ENCODE results near the gene HSCB.

Gene HSCB

DNA sequence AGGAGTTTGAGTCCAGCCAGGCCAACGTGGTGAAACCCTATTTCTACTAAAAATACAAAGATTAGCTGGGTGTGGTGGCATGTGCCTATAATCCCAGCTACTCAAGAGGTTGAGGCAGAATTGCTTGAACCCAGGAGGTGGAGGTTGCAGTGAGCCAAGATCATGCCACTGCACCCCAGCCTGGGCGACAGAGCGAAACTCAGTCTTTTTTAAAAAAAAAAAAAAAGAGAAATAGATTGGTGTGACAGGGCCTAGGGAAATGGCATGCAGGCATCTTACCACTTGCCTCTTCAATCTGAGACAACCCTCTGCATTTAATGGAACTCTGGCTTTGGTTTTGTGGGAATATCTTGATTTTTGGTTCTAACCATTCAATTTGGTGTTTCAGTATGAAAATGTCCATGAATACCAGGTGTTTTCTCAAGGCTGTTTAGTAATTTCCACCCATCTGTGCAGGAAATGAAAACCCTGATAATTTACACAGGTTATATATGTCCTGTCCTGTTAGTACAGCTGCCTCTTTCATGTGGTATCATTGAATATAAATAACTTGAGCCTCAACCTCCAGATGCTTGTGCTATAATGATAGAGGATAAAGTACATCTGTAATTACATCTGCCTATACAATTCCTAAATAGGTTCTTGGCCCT, 50.1 kb downstream of the HSCB start:
- H3K27me3 Mint-ChIP-seq, result no peaks in the 10 kb centered on the region

GRCh38 chr22:28792491-28793383, 50.9 kb downstream of the HSCB start:
- peak overlapping the region; percentile 84 for H3K27ac Mint-ChIP-seq
- H3K36me3 Mint-ChIP-seq, result peaks cover 66% of the 10 kb centered on the region
- no peaks in the 10 kb centered on the region for H3K9me3 Mint-ChIP-seq
- CTCF ChIA-PET, result interaction anchor here (0.6 to 1.8 kb wide), 4 partner anchors 15 to 36 kb away, joined by 3 to 10 read pairs (median 4); no protein-coding TSS in a partner anchor
- no peak overlapping the region for H3K4me3 Mint-ChIP-seq
- DNase-seq, result peak; percentile 26
- H3K4me1 Mint-ChIP-seq, result peaks cover 75% of the 10 kb centered on the region
- H3K27me3 Mint-ChIP-seq, result no peaks in the 10 kb centered on the region

More for the DNA sequence above, 50.1 kb downstream of the HSCB start:
- Mint-ChIP-seq H3K4me3 (no peak overlapping the region), H3K4me1 (peaks cover 69% of the 10 kb centered on the region), H3K27ac (peak overlapping the region; percentile 84), H3K9me3 (no peaks in the 10 kb centered on the region), H3K36me3 (peaks cover 60% of the 10 kb centered on the region)
- CTCF ChIA-PET, result interaction anchor here (0.6 to 1.8 kb wide), 7 partner anchors 15 to 249 kb away, joined by 3 to 10 read pairs (median 3); no protein-coding TSS in a partner anchor
- DNase-seq, result no peak

- Mint-ChIP-seq H3K4me1 (peaks cover 80% of the 10 kb centered on the region), H3K9me3 (no peaks in the 10 kb centered on the region), H3K4me3 (peak overlapping the region; percentile 39), H3K36me3 (peaks cover 70% of the 10 kb centered on the region), H3K27ac (peak overlapping the region; percentile 72), H3K27me3 (no peaks in the 10 kb centered on the region)
- CTCF ChIA-PET, result interaction anchor here (1.0 to 3.0 kb wide), 3 partner anchors 21 to 193 kb away, joined by 3 to 16 read pairs (median 3); no protein-coding TSS in a partner anchor
- no peak for DNase-seq
Observed at GRCh38 chr22:28793976-28794584, 52.2 kb downstream of the HSCB start.

- no peak overlapping the region for H3K27ac Mint-ChIP-seq
- peaks cover 75% of the 10 kb centered on the region for H3K4me1 Mint-ChIP-seq
- H3K4me3 Mint-ChIP-seq, result peak overlapping the region; percentile 84
- DNase-seq, result no peak
- no peaks in the 10 kb centered on the region for H3K9me3 Mint-ChIP-seq
- no peaks in the 10 kb centered on the region for H3K27me3 Mint-ChIP-seq
- peaks cover 71% of the 10 kb centered on the region for H3K36me3 Mint-ChIP-seq
- CTCF ChIA-PET, result interaction anchor here (1.0 to 3.0 kb wide), 3 partner anchors 20 to 194 kb away, joined by 3 to 16 read pairs (median 3); no protein-coding TSS in a partner anchor
Observed at GRCh38 chr22:28795071-28795693, 53.3 kb downstream of the HSCB start.

GRCh38 chr22:28795932-28796856, 54.4 kb downstream of the HSCB start:
- H3K36me3 Mint-ChIP-seq, result peaks cover 74% of the 10 kb centered on the region
- H3K4me3 Mint-ChIP-seq, result peak overlapping the region; percentile 84
- peaks cover 3% of the 10 kb centered on the region for H3K27me3 Mint-ChIP-seq
- peaks cover 65% of the 10 kb centered on the region for H3K4me1 Mint-ChIP-seq
- CTCF ChIA-PET, result interaction anchor here (0.9 to 3.0 kb wide), 2 partner anchors 20 to 33 kb away, joined by 3 to 16 read pairs; no protein-coding TSS in a partner anchor
- H3K27ac Mint-ChIP-seq, result peak overlapping the region; percentile 80
- H3K9me3 Mint-ChIP-seq, result no peaks in the 10 kb centered on the region
- no peak for DNase-seq

DNA sequence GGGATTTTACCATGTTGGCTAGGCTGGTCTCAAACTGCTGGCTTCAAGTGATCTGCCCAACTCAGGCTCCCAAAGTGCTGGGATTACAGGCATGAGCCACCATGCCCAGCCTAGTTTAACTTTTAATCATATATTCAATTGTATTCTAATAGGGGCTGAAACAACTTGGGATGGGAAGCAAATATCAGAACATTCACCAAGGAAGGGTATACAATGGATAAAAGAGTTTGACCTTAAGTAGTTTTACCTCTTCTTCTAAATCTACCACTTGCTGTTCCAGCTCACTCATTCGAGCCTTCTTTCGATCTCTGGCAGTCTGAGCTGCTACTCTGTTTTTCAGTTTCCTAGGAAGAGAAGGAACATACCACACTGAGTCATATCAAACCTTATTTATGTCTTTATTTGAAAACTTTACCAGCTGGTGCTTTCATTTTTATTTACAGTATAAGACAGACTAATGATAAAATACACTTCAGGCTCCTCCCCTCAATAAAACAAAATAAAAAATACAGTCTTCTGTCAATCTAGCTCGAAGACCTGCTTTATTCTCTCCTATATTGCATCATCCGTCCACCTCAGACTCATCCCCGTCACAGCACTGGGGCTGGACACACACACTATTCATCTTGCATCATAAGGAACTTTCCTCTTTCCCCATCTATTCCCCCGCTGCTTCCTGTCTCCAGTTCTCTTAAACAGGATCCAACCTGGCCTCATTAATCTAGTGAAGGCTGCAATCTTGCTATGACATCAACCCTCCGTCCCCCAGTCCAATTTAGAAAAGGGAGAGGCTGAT, 57.2 kb downstream of the HSCB start:
- peak overlapping the region; percentile 89 for H3K27ac Mint-ChIP-seq
- no peaks in the 10 kb centered on the region for H3K9me3 Mint-ChIP-seq
- peaks cover 54% of the 10 kb centered on the region for H3K4me1 Mint-ChIP-seq
- H3K4me3 Mint-ChIP-seq, result peak overlapping the region; percentile 84
- peaks cover 3% of the 10 kb centered on the region for H3K27me3 Mint-ChIP-seq
- H3K36me3 Mint-ChIP-seq, result peaks cover 73% of the 10 kb centered on the region
- CTCF ChIA-PET, result interaction anchor here (0.6 to 3.1 kb wide), 5 partner anchors 9 to 30 kb away, joined by 3 to 18 read pairs (median 5); no protein-coding TSS in a partner anchor
- peak; percentile 44 for DNase-seq

DNA sequence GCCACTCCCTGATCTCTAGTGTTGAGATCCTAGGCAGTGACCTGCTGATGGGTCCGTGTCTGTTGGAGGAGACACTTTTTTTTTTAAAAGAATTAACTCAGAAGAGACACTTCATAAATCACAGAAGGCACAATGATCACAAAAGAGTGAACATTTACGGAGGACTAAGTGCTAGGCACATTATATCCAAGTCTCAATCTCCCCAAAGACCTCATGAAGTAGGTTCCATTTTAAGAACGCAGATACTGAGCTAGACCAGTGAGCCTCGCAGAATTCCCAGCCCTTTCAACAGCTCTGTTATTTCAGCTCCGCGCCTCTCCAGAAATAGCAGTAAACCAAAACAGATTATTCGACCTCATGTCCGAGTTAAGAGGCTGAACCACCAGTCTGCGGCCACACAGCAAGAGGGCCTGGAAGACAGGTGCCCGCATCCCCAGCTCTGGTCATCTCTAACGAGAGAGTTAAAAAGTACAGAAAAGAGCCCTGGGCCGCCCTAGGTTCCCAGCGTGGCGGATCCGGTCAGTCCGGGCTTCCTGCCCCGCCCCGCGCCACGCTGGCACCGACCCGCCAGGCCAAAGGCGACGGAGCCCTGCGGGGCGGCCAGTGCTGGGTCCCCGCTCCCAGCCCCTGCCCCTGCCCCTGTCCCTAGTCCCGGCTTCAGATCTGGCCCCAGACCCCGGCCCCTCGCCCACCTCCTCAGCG, 57.9 kb downstream of the HSCB start:
- CTCF ChIA-PET, result interaction anchor here (0.6 to 3.1 kb wide), 6 partner anchors 9 to 30 kb away, joined by 3 to 18 read pairs (median 6); no protein-coding TSS in a partner anchor
- H3K27me3 Mint-ChIP-seq, result peaks cover 3% of the 10 kb centered on the region
- peak overlapping the region; percentile 89 for H3K27ac Mint-ChIP-seq
- H3K9me3 Mint-ChIP-seq, result no peaks in the 10 kb centered on the region
- H3K36me3 Mint-ChIP-seq, result peaks cover 72% of the 10 kb centered on the region
- peaks cover 52% of the 10 kb centered on the region for H3K4me1 Mint-ChIP-seq
- peak overlapping the region; percentile 84 for H3K4me3 Mint-ChIP-seq
- no peak for DNase-seq

GRCh38 chr22:28800308-28801041, 58.6 kb downstream of the HSCB start, which contains the start of gene XBP1:
TSS of gene XBP1 (minus strand) at chr22:28800569.
- peak; percentile 92 for DNase-seq
- CTCF ChIA-PET, result interaction anchor here (0.6 to 4.1 kb wide), 5 partner anchors 10 to 28 kb away, joined by 3 to 34 read pairs (median 7); no protein-coding TSS in a partner anchor
- H3K27ac Mint-ChIP-seq, result peak within 1 kb of the TSS; percentile 91
- H3K4me3 Mint-ChIP-seq, result peak within 1 kb of the TSS; percentile 84
- peaks cover 3% of the 10 kb centered on the region for H3K27me3 Mint-ChIP-seq
- H3K36me3 Mint-ChIP-seq, result peaks cover 69% of the 10 kb centered on the region
- H3K9me3 Mint-ChIP-seq, result no peaks in the 10 kb centered on the region
- peaks cover 49% of the 10 kb centered on the region for H3K4me1 Mint-ChIP-seq

GRCh38 chr22:28801845-28802594, 60.2 kb downstream of the HSCB start:
- Mint-ChIP-seq H3K4me1 (peaks cover 44% of the 10 kb centered on the region), H3K27ac (peak overlapping the region; percentile 91), H3K4me3 (peak overlapping the region; percentile 84), H3K36me3 (peaks cover 61% of the 10 kb centered on the region), H3K27me3 (peaks cover 3% of the 10 kb centered on the region), H3K9me3 (no peaks in the 10 kb centered on the region)
- CTCF ChIA-PET, result interaction anchor here (1.2 to 4.1 kb wide), 5 partner anchors 9 to 27 kb away, joined by 3 to 34 read pairs (median 7); no protein-coding TSS in a partner anchor
- peak; percentile 41 for DNase-seq

DNA sequence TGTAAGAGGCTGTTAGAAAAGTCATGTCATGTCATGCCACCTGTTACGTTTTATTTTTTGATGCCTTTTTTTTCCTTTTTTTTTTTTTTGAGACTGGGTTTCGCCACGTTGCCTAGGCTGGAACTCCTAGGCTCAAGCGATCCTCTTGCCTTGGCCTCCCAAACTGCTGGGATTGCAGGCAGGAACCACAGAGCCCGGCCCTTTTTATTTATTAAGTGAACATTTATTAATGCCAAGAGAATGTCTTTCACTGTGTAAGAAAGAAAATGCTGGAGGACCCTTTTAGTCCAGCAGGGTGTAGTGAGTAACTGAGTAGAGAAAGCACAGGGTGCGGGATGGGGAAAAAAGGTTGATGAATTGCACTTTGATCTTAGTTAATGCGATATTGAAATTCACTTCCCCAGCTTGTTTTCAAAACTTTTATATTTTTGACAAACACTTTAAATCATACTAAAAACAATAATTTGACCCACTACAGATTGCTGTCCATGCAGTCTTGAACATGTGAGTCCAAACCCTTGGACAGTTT, 60.8 kb downstream of the HSCB start:
- Mint-ChIP-seq H3K36me3 (peaks cover 57% of the 10 kb centered on the region), H3K9me3 (no peaks in the 10 kb centered on the region), H3K4me3 (peak overlapping the region; percentile 84), H3K27me3 (peaks cover 3% of the 10 kb centered on the region), H3K4me1 (peaks cover 42% of the 10 kb centered on the region), H3K27ac (peak overlapping the region; percentile 91)
- peak; percentile 30 for DNase-seq
- CTCF ChIA-PET, result interaction anchor here (1.0 to 4.1 kb wide), 6 partner anchors 8 to 26 kb away, joined by 3 to 34 read pairs (median 4); no protein-coding TSS in a partner anchor
